IMR-90 (cell line): ENCODE measurements around the gene C15orf40. TPM values are rescaled to one million over a fixed set of nuclear protein-coding genes. Genes with fewer than 3 reads are reported as not detected.

Experiments used
- ATAC-seq: fragments of 200-7000 bp; cut with Tn5 transposase; 2 replicates; pipeline ENCODE4 v1.9.1; 2020; ENCODE audit warnings: low read depth, mild to moderate bottlenecking, moderate library complexity
- BruUV-seq: library from RNA; stranded (reverse); fragments of 400-500 nt; replicated peaks from 2 replicates; lab custom pipeline; 2021; lab: Mats Ljungman, UMichigan
- CTCF ChIA-PET: fragments of 300-600 bp; formaldehyde crosslinking; extraction: SDS; loops from one replicate; lab custom pipeline; 2021; ENCODE audit warnings: antibody characterized with exemption; lab: Yijun Ruan, JAX
- POLR2A ChIA-PET: fragments of 300-600 bp; sonication (Branson Sonifier 250); formaldehyde crosslinking; loops from one replicate; lab custom pipeline; 2022; ENCODE audit warnings: antibody characterized with exemption; ENCODE audit not compliant: unreplicated experiment; lab: Charles Lee
- DNase-seq: peaks from one replicate; pipeline ENCODE4 v3.0.0; 2013
- H2AFZ ChIP-seq: replicated peaks from 2 replicates; pipeline ENCODE3; 2013; ENCODE audit warnings: low read length, mild to moderate bottlenecking; ENCODE audit not compliant: poor library complexity
- H2AK5ac ChIP-seq: 2 replicates; pipeline ENCODE4 v1.6.1; 2013; ENCODE audit warnings: low read depth, low read length, inconsistent platforms
- H2AK9ac ChIP-seq: replicated peaks from 2 replicates; pipeline ENCODE3; 2013; ENCODE audit warnings: mild to moderate bottlenecking, low read depth, low read length, moderate library complexity; ENCODE audit not compliant: poor library complexity
- H2BK120ac ChIP-seq: 2 replicates; pipeline ENCODE4 v1.6.1; 2013; ENCODE audit warnings: low read depth, low read length, inconsistent platforms
- H2BK15ac ChIP-seq: 3 replicates; pipeline ENCODE4 v1.6.1; 2013; ENCODE audit warnings: low read depth, low read length, inconsistent platforms
- H2BK20ac ChIP-seq: 2 replicates; pipeline ENCODE4 v1.6.1; 2013; ENCODE audit warnings: low read depth, mild to moderate bottlenecking, inconsistent platforms, low read length, moderate library complexity
- H2BK5ac ChIP-seq: 2 replicates; pipeline ENCODE4 v1.6.1; 2013; ENCODE audit warnings: mild to moderate bottlenecking, low read depth, low read length, inconsistent platforms; ENCODE audit not compliant: poor library complexity, severe bottlenecking
- H3K14ac ChIP-seq: replicated peaks from 2 replicates; pipeline ENCODE4 v1.6.1; 2013; ENCODE audit warnings: low read depth, low read length, inconsistent platforms
- H3K18ac ChIP-seq: 2 replicates; pipeline ENCODE4 v1.6.1; 2013; ENCODE audit warnings: low read depth, low read length, control low read depth
- H3K23ac ChIP-seq: 2 replicates; pipeline ENCODE4 v1.6.1; 2013; ENCODE audit warnings: low read depth, low read length, inconsistent platforms
- H3K27ac ChIP-seq: 2 replicates; pipeline ENCODE4 v1.5.1; 2013; ENCODE audit warnings: mild to moderate bottlenecking, control low read depth, low read length; ENCODE audit not compliant: insufficient read depth
- H3K27me3 ChIP-seq: 2 replicates; pipeline ENCODE4 v1.6.1; 2013; ENCODE audit warnings: low read length; ENCODE audit not compliant: control insufficient read depth, insufficient read depth
- H3K36me3 ChIP-seq: 2 replicates; pipeline ENCODE4 v1.6.1; 2013; ENCODE audit warnings: low read length, mixed read lengths; ENCODE audit not compliant: control insufficient read depth, insufficient read depth
- H3K4ac ChIP-seq: 2 replicates; pipeline ENCODE4 v1.6.1; 2013; ENCODE audit warnings: low read depth, low read length, inconsistent platforms
- H3K4me1 ChIP-seq: 2 replicates; pipeline ENCODE4 v1.6.1; 2013; ENCODE audit warnings: low read length, mixed read lengths; ENCODE audit not compliant: control insufficient read depth, insufficient read depth
- H3K4me2 ChIP-seq: 2 replicates; pipeline ENCODE4 v1.6.1; 2013; ENCODE audit warnings: low read depth, mild to moderate bottlenecking, control low read depth, low read length, moderate library complexity
- H3K4me3 ChIP-seq: 2 replicates; pipeline ENCODE4 v1.5.1; 2013; ENCODE audit warnings: low read depth, mild to moderate bottlenecking, control low read depth, low read length, moderate library complexity; ENCODE audit not compliant: insufficient read depth
- H3K56ac ChIP-seq: 2 replicates; pipeline ENCODE4 v1.6.1; 2013; ENCODE audit warnings: low read length, inconsistent platforms; ENCODE audit not compliant: insufficient read depth; ENCODE audit errors: extremely low read depth
- H3K79me1 ChIP-seq, 2 experiments: 2 replicates each; pipeline ENCODE4 v1.6.1; 2013; ENCODE audit warnings: low read length in 2 of 2, inconsistent platforms in 1 of 2, low read depth in 1 of 2
- H3K9ac ChIP-seq: 2 replicates; pipeline ENCODE4 v1.6.1; 2013; ENCODE audit warnings: low read depth, low read length, control low read depth
- H3K9me1 ChIP-seq: 2 replicates; pipeline ENCODE4 v1.6.1; 2013; ENCODE audit warnings: low read length, inconsistent platforms; ENCODE audit not compliant: insufficient read depth
- H3K9me3 ChIP-seq: 2 replicates; pipeline ENCODE4 v1.6.1; 2013; ENCODE audit warnings: low read length; ENCODE audit not compliant: control insufficient read depth, insufficient read depth
- H4K20me1 ChIP-seq: 2 replicates; pipeline ENCODE4 v1.6.1; 2013; ENCODE audit warnings: low read length, inconsistent platforms; ENCODE audit not compliant: insufficient read depth
- H4K5ac ChIP-seq: 2 replicates; pipeline ENCODE4 v1.6.1; 2013; ENCODE audit warnings: mild to moderate bottlenecking, low read depth, low read length, control low read depth
- H4K8ac ChIP-seq, 2 experiments: 2 replicates each; pipeline ENCODE4 v1.6.1; 2013; ENCODE audit warnings: low read depth in 2 of 2, low read length in 2 of 2, control low read depth in 1 of 2, inconsistent platforms in 1 of 2
- H4K91ac ChIP-seq: 2 replicates; pipeline ENCODE4 v1.6.1; 2013; ENCODE audit warnings: low read depth, low read length, inconsistent platforms; ENCODE audit not compliant: insufficient read depth
- CTCF ChIP-seq: conservative IDR thresholded peaks from 2 replicates; pipeline ENCODE4 v1.5.1; 2012; ENCODE audit warnings: mild to moderate bottlenecking, low read depth, low read length, improper control_type of control experiment
- NFE2L2 ChIP-seq: fragments of 150-350 bp; IDR thresholded peaks from 2 replicates; pipeline ENCODE4 v1.6.1; 2016; ENCODE audit warnings: low read depth, mild to moderate bottlenecking, low read length
- RCOR1 ChIP-seq: IDR thresholded peaks from 2 replicates; pipeline ENCODE4 v1.6.1; 2012; ENCODE audit warnings: mild to moderate bottlenecking, low read length, improper control_type of control experiment; ENCODE audit not compliant: insufficient replicate concordance
- WGBS, 2 experiments: methylation state at CpG; one replicate each; pipeline versions ENCODE4 v1.1.5 to v1.1.7; 2013; ENCODE audit warnings: missing lambda C conversion rate in 2 of 2; ENCODE audit not compliant: insufficient read length in 1 of 2; ENCODE audit errors: extremely low coverage in 2 of 2; 5-methylcytosine and 5-hydroxymethylcytosine counted together
- dilution Hi-C: fragments of 300-500 bp; cut with HindIII; formaldehyde crosslinking; loops from one replicate; pipeline ENCODE4 v1.14.3; 2018; ENCODE audit warnings: low sequenced_read_pairs; ENCODE audit not compliant: unreplicated experiment
- in situ Hi-C: fragments of 300-500 bp; cut with MboI; formaldehyde crosslinking; loops from 3 replicates; pipeline ENCODE4 v1.14.3; 2019; ENCODE audit warnings: low sequenced_read_pairs, inconsistent platforms, mixed read lengths
- intact Hi-C: fragments of 100-400 bp; cut with micrococcal nuclease; formaldehyde crosslinking; loops from 2 replicates; pipeline ENCODE4 v1.10.0; 2022
- polyA plus RNA-seq, 3 experiments: library from polyadenylated mRNA; depleted of rRNA; stranded (reverse); fragments of >200 nt; gene quantifications; 2 replicates each; pipeline ENCODE4 v1.2.3, GENCODE V29; 2012; ENCODE audit warnings: low replicate concordance in 1 of 3
- total RNA-seq: library from RNA; depleted of rRNA; stranded (reverse); fragments of >200 nt; gene quantifications from 2 replicates; pipeline ENCODE4 v1.2.3, GENCODE V29; 2012

C15orf40 gene
- total and polyA plus RNA-seq, 2 of the 4 experiments (the other 2 are of a cell fraction) = 7.0 to 10.7 TPM

GRCh38 chr15:82960766-82961165, 50.7 kb downstream of the C15orf40 start:
- no peaks in the 10 kb centered on the region for H3K9me3 ChIP-seq
- no peak overlapping the region for H2AK5ac ChIP-seq
- no peaks in the 10 kb centered on the region for H4K20me1 ChIP-seq
- H4K91ac ChIP-seq = no peak overlapping the region
- 83% methylated on average over 1 of the region's 3 CpGs; no CpG with 5 or more reads in 1 of the 2 experiments for WGBS, 2 experiments
- H3K4ac ChIP-seq = no peak overlapping the region
- peaks cover 6% of the 10 kb centered on the region; the same call in 1 of the 2 replicates for H3K27me3 ChIP-seq
- dilution Hi-C loops (no loop called here), in situ Hi-C loops (no loop called here), intact Hi-C loops (no loop called here)
- H3K9ac ChIP-seq = no peak overlapping the region
- no peak overlapping the region for H2AFZ ChIP-seq
- no peak overlapping the region for H3K4me3 ChIP-seq
- no peak overlapping the region for H2BK15ac ChIP-seq
- no peaks in the 10 kb centered on the region for H3K9me1 ChIP-seq
- no peak overlapping the region for H2BK20ac ChIP-seq
- H2BK120ac ChIP-seq = no peak overlapping the region
- H3K23ac ChIP-seq = no peak overlapping the region
- ATAC-seq (no peak), DNase-seq (no peak)
- no peaks in the 10 kb centered on the region for H3K36me3 ChIP-seq
- H3K27ac ChIP-seq = no peak overlapping the region
- no peak overlapping the region for H2BK5ac ChIP-seq
- POLR2A ChIA-PET = no interaction called here
- no peak overlapping the region for H3K14ac ChIP-seq
- H3K4me1 ChIP-seq = no peaks in the 10 kb centered on the region
- no peak overlapping the region for H4K5ac ChIP-seq
- no peaks in the 10 kb centered on the region for H3K79me1 ChIP-seq
- no peak overlapping the region for H3K4me2 ChIP-seq
- CTCF ChIA-PET = interaction anchor here (0.7 kb wide), 1 partner anchor 280 kb away, joined by 3 read pairs; no protein-coding TSS in a partner anchor
- H4K8ac ChIP-seq = no peak overlapping the region
- H3K56ac ChIP-seq = no peak overlapping the region
- no peak overlapping the region for H3K18ac ChIP-seq
- no peak for TF ChIP-seq CTCF
- no peak for TF ChIP-seq NFE2L2
- no peak for TF ChIP-seq RCOR1
- no TSS peak for BruUV-seq
- no peak overlapping the region for H2AK9ac ChIP-seq
